H1 (cell line): ENCODE measurements around the gene FARS2. TPM values are rescaled to one million over a fixed set of nuclear protein-coding genes. Genes with fewer than 3 reads are reported as not detected.

Source experiments
- CTCF ChIA-PET: fragments of 300-600 bp; sonication (Branson Sonifier 250); formaldehyde crosslinking; loops from one replicate; lab custom pipeline; 2021; ENCODE audit not compliant: partially characterized antibody; lab: Charles Lee
- POLR2A ChIA-PET: fragments of 300-600 bp; sonication (Branson Sonifier 250); formaldehyde crosslinking; loops from one replicate; lab custom pipeline; 2021; ENCODE audit warnings: inconsistent platforms; ENCODE audit not compliant: partially characterized antibody; lab: Charles Lee
- DNase-seq, 2 experiments: peaks; one replicate each; pipeline versions ENCODE4 v3.0.0 to v3.0.0-alpha.2; 2010 to 2022; ENCODE audit warnings: low spot score in 2 of 2, low read depth in 1 of 2, mixed read lengths in 1 of 2
- FAIRE-seq: peaks from 2 replicates; lab custom pipeline; 2011; peaks lifted over from hg19 to GRCh38; lab: Jason Lieb, UNC
- H2AFZ ChIP-seq: 2 replicates; pipeline ENCODE4 v1.8.1; 2012; ENCODE audit warnings: low read length, inconsistent platforms
- H2AK5ac ChIP-seq: 2 replicates; pipeline ENCODE4 v1.6.1; 2013; ENCODE audit warnings: low read depth, low read length
- H2BK120ac ChIP-seq: replicated peaks from 2 replicates; pipeline ENCODE3; 2013; ENCODE audit warnings: low read depth, low read length, inconsistent platforms
- H2BK12ac ChIP-seq: 2 replicates; pipeline ENCODE4 v1.6.1; 2013; ENCODE audit warnings: low read depth, low read length
- H2BK15ac ChIP-seq: 2 replicates; pipeline ENCODE4 v1.6.1; 2013; ENCODE audit warnings: low read length
- H2BK20ac ChIP-seq: 2 replicates; pipeline ENCODE4 v1.6.1; 2013; ENCODE audit warnings: low read length
- H2BK5ac ChIP-seq: 2 replicates; pipeline ENCODE4 v1.6.1; 2013; ENCODE audit warnings: low read depth, low read length
- H3K14ac ChIP-seq: 2 replicates; pipeline ENCODE4 v1.6.1; 2013; ENCODE audit warnings: inconsistent platforms; ENCODE audit not compliant: insufficient read length
- H3K18ac ChIP-seq: 2 replicates; pipeline ENCODE4 v1.6.1; 2013; ENCODE audit warnings: low read length; ENCODE audit errors: extremely low read depth
- H3K23ac ChIP-seq: 2 replicates; pipeline ENCODE4 v1.6.1; 2013; ENCODE audit warnings: inconsistent platforms; ENCODE audit not compliant: insufficient read length
- H3K23me2 ChIP-seq: 2 replicates; pipeline ENCODE4 v1.6.1; 2013; ENCODE audit warnings: low read depth, low read length
- H3K27ac ChIP-seq: 2 replicates; pipeline ENCODE4 v1.6.1; 2011; ENCODE audit warnings: low read depth, low read length, inconsistent platforms
- H3K27me3 ChIP-seq, 4 experiments: replicated peaks in 1 of 4; 1 replicate in 1 of 4; 2 replicates in 3 of 4; pipeline versions ENCODE4 v1.6.1 to v1.8.1; 2011 to 2013; ENCODE audit warnings: low read length in 3 of 4, mild to moderate bottlenecking in 3 of 4, inconsistent platforms in 2 of 4, mixed read lengths in 2 of 4, moderate library complexity in 1 of 4; ENCODE audit not compliant: control insufficient read depth in 3 of 4, insufficient read depth in 3 of 4; ENCODE audit errors: extremely low read depth in 1 of 4
- H3K36me3 ChIP-seq, 4 experiments: 2 replicates each; pipeline versions ENCODE4 v1.6.1 to v1.8.1; 2011 to 2013; ENCODE audit warnings: mild to moderate bottlenecking in 4 of 4, low read length in 3 of 4, moderate library complexity in 2 of 4, control low read depth in 1 of 4, inconsistent platforms in 1 of 4; ENCODE audit not compliant: insufficient read depth in 4 of 4, control insufficient read depth in 2 of 4
- H3K4ac ChIP-seq: replicated peaks from 2 replicates; pipeline ENCODE3; 2013; ENCODE audit warnings: low read length, low read depth, mixed read lengths, inconsistent platforms; ENCODE audit not compliant: insufficient read length
- H3K4me1 ChIP-seq, 4 experiments: replicated peaks in 1 of 4; 1 replicate in 1 of 4; 2 replicates in 3 of 4; pipeline versions ENCODE4 v1.6.1 to v1.8.1; 2011 to 2013; ENCODE audit warnings: low read length in 3 of 4, inconsistent platforms in 2 of 4, mixed read lengths in 1 of 4; ENCODE audit not compliant: insufficient read depth in 4 of 4, control insufficient read depth in 3 of 4
- H3K4me2 ChIP-seq, 2 experiments: 2 replicates each; pipeline versions ENCODE4 v1.6.1 to v1.8.1; 2011 to 2013; ENCODE audit warnings: low read depth in 2 of 2, low read length in 2 of 2, control low read depth in 1 of 2, inconsistent platforms in 1 of 2, mild to moderate bottlenecking in 1 of 2; ENCODE audit not compliant: insufficient read depth in 1 of 2
- H3K4me3 ChIP-seq, 4 experiments: fragments of 200-600, 300-600 bp in 1 of 4; sonication (generic), shearing (Covaris generic), sonication (Bioruptor Twin) in 1 of 4; 2 replicates each; pipeline versions ENCODE4 v1.5.1 to v1.8.1; 2011 to 2016; ENCODE audit warnings: low read length in 4 of 4, low read depth in 3 of 4, control low read depth in 2 of 4, inconsistent platforms in 2 of 4, mild to moderate bottlenecking in 2 of 4, mixed read lengths in 1 of 4, moderate library complexity in 1 of 4; ENCODE audit not compliant: insufficient read depth in 2 of 4; ENCODE audit errors: extremely low read depth in 1 of 4
- H3K56ac ChIP-seq: replicated peaks from 2 replicates; pipeline ENCODE3; 2013; ENCODE audit warnings: low read depth, mild to moderate bottlenecking, mixed read lengths, low read length, inconsistent platforms; ENCODE audit not compliant: insufficient read length
- H3K79me1 ChIP-seq: 2 replicates; pipeline ENCODE4 v1.6.1; 2013; ENCODE audit warnings: low read depth, low read length, control low read depth
- H3K79me2 ChIP-seq, 2 experiments: 2 replicates each; pipeline versions ENCODE4 v1.6.1 to v1.8.1; 2012 to 2013; ENCODE audit warnings: low read length in 2 of 2, mild to moderate bottlenecking in 2 of 2, inconsistent platforms in 1 of 2; ENCODE audit not compliant: insufficient read depth in 2 of 2, control insufficient read depth in 1 of 2
- H3K9ac ChIP-seq, 4 experiments: replicated peaks in 1 of 4; 1 replicate in 1 of 4; 2 replicates in 3 of 4; pipeline versions ENCODE4 v1.6.1 to v1.8.1; 2011 to 2013; ENCODE audit warnings: low read depth in 3 of 4, low read length in 3 of 4, control low read depth in 2 of 4, mild to moderate bottlenecking in 2 of 4, moderate library complexity in 2 of 4, inconsistent platforms in 1 of 4; ENCODE audit errors: extremely low read depth in 1 of 4
- H3K9me3 ChIP-seq, 2 experiments: 2 replicates each; pipeline versions ENCODE4 v1.6.1 to v1.8.1; 2012 to 2013; ENCODE audit warnings: mild to moderate bottlenecking in 2 of 2, moderate library complexity in 2 of 2, control low read depth in 1 of 2, inconsistent platforms in 1 of 2, low read depth in 1 of 2, low read length in 1 of 2, mixed read lengths in 1 of 2; ENCODE audit not compliant: insufficient read depth in 2 of 2
- H4K20me1 ChIP-seq, 2 experiments: replicated peaks in 1 of 2; 2 replicates each; pipeline versions ENCODE3 to v1.8.1; 2011 to 2013; ENCODE audit warnings: inconsistent platforms in 2 of 2, low read length in 2 of 2, mild to moderate bottlenecking in 1 of 2; ENCODE audit not compliant: insufficient read depth in 2 of 2, control insufficient read depth in 1 of 2
- H4K5ac ChIP-seq: 2 replicates; pipeline ENCODE4 v1.6.1; 2013; ENCODE audit warnings: low read length, low read depth, mixed read lengths, inconsistent platforms; ENCODE audit not compliant: insufficient read length
- H4K8ac ChIP-seq: 2 replicates; pipeline ENCODE4 v1.8.0; 2013; ENCODE audit warnings: mild to moderate bottlenecking, moderate library complexity, low read length, inconsistent platforms; ENCODE audit not compliant: insufficient read depth; ENCODE audit errors: extremely low read depth
- H4K91ac ChIP-seq: replicated peaks from 2 replicates; pipeline ENCODE3; 2013; ENCODE audit warnings: low read length, mixed read lengths, inconsistent platforms; ENCODE audit not compliant: insufficient read length
- ATF2 ChIP-seq: IDR thresholded peaks from 2 replicates; pipeline ENCODE4 v1.6.1; 2012; ENCODE audit warnings: low read length, inconsistent platforms
- BRCA1 ChIP-seq: IDR thresholded peaks from 2 replicates; pipeline ENCODE4 v1.6.1; 2012; ENCODE audit warnings: low read depth, low read length, improper control_type of control experiment
- CHD2 ChIP-seq: IDR thresholded peaks from 2 replicates; pipeline ENCODE4 v1.6.1; 2012; ENCODE audit warnings: low read length, improper control_type of control experiment
- KDM5A ChIP-seq: fragments of 200-600 bp; IDR thresholded peaks from 2 replicates; pipeline ENCODE4 v1.7.1; 2012; ENCODE audit warnings: mild to moderate bottlenecking, low read length, inconsistent platforms, mixed read lengths
- RBBP5 ChIP-seq: IDR thresholded peaks from 2 replicates; pipeline ENCODE4 v1.7.1; 2012; ENCODE audit warnings: low read depth, mild to moderate bottlenecking, inconsistent platforms, low read length, moderate library complexity, borderline replicate concordance
- TAF1 ChIP-seq: IDR thresholded peaks from 2 replicates; pipeline ENCODE4 v1.6.1; 2011; ENCODE audit warnings: mild to moderate bottlenecking, low read depth, low read length
- WGBS, 2 experiments: shearing (Covaris generic) in 1 of 2; methylation state at CpG; one replicate each; pipeline versions ENCODE4 v1.1.6 to v1.1.7; 2013 to 2015; ENCODE audit warnings: low lambda C conversion rate in 2 of 2, mixed read lengths in 2 of 2, inconsistent platforms in 1 of 2, low coverage in 1 of 2, missing lambda C conversion rate in 1 of 2; ENCODE audit not compliant: insufficient replicate concordance in 2 of 2, insufficient coverage in 1 of 2, insufficient read length in 1 of 2; ENCODE audit errors: extremely low coverage in 1 of 2, missing lambda C conversion rate in 1 of 2; 5-methylcytosine and 5-hydroxymethylcytosine counted together
- polyA plus RNA-seq, 7 experiments: library from polyadenylated mRNA; depleted of rRNA in 3 of 7; stranded (reverse) in 5 of 7; unstranded in 2 of 7; fragments of >200 nt in 5 of 7; fragments of 200-250 nt in 2 of 7; gene quantifications; 1 replicate in 5 of 7; 2 replicates in 1 of 7; 4 replicates in 1 of 7; pipeline versions ENCODE4 v1.2.1 to v1.2.3, GENCODE V29; 2011 to 2013; ENCODE audit warnings: missing spikeins in 2 of 7, mixed read lengths in 2 of 7
- total RNA-seq: library from RNA; stranded (reverse); fragmentation: NEBNext Ultra II Directional; extraction: Animal tissue kit (Norgen Biotek cat#: 25700); gene quantifications from 2 replicates; pipeline ENCODE4 v1.2.1, GENCODE V29; 2021

FARS2 gene
- total and polyA plus RNA-seq, 2 of the 8 experiments (the other 6 are each of a cell fraction or from before 2014, with no cell fraction given): 11.7 to 14.4 TPM

DNA sequence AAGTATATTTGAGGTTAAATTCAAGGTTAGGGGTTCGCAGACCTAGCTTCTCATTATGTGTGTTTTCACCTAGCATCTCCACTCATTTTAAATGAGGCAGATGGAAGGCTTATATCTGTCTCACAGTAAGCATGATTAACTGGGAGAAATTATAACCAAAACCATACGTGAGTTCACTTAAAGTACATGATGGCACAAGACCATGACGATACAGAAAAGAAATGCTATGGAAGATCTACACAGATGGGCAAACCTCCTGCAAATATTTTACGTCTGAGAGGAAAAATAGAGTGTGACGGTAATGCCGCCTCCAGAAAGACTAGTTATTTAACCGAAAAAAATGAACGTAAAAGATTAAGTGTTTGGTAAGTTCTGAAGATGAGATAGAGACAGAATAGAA, 337.8 kb downstream of the FARS2 start:
- POLR2A ChIA-PET: no interaction called here
- H3K23me2 ChIP-seq: no peaks in the 10 kb centered on the region
- H2AK5ac ChIP-seq: no peak overlapping the region
- 84% methylated on average over 8 of the region's 8 CpGs; no CpG with 5 or more reads in 1 of the 2 experiments for WGBS, 2 experiments
- H4K5ac ChIP-seq: no peak overlapping the region
- H4K20me1 ChIP-seq: no peaks in the 10 kb centered on the region
- H3K14ac ChIP-seq: no peak overlapping the region
- H2BK120ac ChIP-seq: no peak overlapping the region
- H4K91ac ChIP-seq: no peak overlapping the region
- no peak overlapping the region for H2BK15ac ChIP-seq
- H3K79me1 ChIP-seq: no peaks in the 10 kb centered on the region; the same call in 1 of the 2 replicates
- H2BK5ac ChIP-seq: no peak overlapping the region
- H3K36me3 ChIP-seq: no peaks in the 10 kb centered on the region
- DNase-seq: no peak
- no peak overlapping the region for H3K4me3 ChIP-seq
- no peak overlapping the region for H3K23ac ChIP-seq
- no peaks in the 10 kb centered on the region for H3K9me3 ChIP-seq
- H3K4me2 ChIP-seq: no peak overlapping the region
- TF ChIP-seq BRCA1 (no peak), TAF1 (no peak), CHD2 (no peak), ATF2 (no peak), RBBP5 (no peak), KDM5A (no peak)
- H3K27me3 ChIP-seq: no peaks in the 10 kb centered on the region
- no peak overlapping the region for H2BK12ac ChIP-seq
- H4K8ac ChIP-seq: no peak overlapping the region
- 0 out of 7 replicates have a peak, but pooled peaks cover 0 to 2% (median 0%) of the 10 kb centered on the region in 4 experiments for H3K4me1 ChIP-seq
- H3K9ac ChIP-seq: no peak overlapping the region
- H3K18ac ChIP-seq: no peak overlapping the region
- H2AFZ ChIP-seq: no peak overlapping the region
- no peaks in the 10 kb centered on the region for H3K79me2 ChIP-seq
- no peak for FAIRE-seq
- H3K4ac ChIP-seq: no peak overlapping the region
- no peak overlapping the region for H3K27ac ChIP-seq
- CTCF ChIA-PET: no interaction called here
- no peak overlapping the region for H2BK20ac ChIP-seq
- H3K56ac ChIP-seq: no peak overlapping the region
